Renal pelvis (tissue), 4 donors: ENCODE measurements around the gene HNRNPU. TPM values are rescaled to one million over a fixed set of nuclear protein-coding genes. Genes with fewer than 3 reads are reported as not detected.
"Not testable (repeated sequence)": the region's sequence is repeated elsewhere in the genome, so short reads cannot be mapped to it uniquely, and the experiment has no call there.

Source experiments
- DNase-seq: peaks from one replicate; pipeline ENCODE4 v3.0.0-alpha.2; 2013
- polyA plus RNA-seq, 3 donors: library from polyadenylated mRNA; unstranded; fragments of 120-200 nt; gene quantifications; one replicate each; pipeline ENCODE4 v1.2.1, GENCODE V29; 2013; ENCODE audit not compliant: insufficient read length in 3 of 3

HNRNPU gene
- polyA plus RNA-seq, 3 donors, result 603 to 639 (median 632) TPM

GRCh38 chr1:244844155-244845121 lies 19.9 kb downstream of the HNRNPU start:
- DNase-seq, result no peak

DNA sequence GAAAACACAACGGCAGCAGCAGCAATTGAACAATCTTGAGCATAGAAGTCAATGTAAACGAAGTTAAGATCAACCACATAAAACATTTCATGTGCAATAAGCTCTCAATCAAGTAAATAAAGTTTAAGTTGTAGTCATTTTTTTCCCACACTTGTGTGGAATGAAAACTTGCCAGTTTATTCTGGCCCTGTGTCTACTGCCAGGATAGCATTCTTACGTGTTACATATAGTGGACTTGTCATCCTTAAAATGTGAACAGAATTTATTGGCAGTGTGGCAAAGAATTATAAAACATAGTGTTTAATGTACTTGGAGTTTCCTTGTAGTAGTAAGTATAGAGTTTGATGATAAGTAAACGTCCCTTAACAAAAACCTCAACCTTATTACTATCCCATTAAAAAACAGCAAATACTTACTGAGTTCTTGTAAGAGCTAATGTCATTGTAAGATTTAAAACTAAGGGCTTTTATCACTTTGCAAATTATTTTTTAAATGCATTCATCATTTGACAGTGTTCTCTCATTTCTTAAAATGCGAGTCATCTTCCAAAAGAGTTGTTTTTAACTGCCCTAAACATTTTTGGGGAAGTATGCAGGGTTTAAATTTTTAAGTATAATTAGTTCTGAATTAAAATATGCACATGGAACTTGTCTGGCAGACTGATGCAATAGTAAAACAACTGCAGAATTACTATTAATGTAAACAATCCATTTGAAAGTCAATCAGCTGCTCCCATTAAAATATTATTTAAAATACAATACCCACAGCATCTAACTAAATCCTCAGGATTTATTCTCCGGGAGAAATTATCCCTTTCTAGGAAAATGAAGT lies 21.0 kb downstream of the HNRNPU start:
- no peak for DNase-seq

- DNase-seq, result no peak
These were observed 22.9 kb downstream of the HNRNPU start for GRCh38 chr1:244841273-244841927.

DNA sequence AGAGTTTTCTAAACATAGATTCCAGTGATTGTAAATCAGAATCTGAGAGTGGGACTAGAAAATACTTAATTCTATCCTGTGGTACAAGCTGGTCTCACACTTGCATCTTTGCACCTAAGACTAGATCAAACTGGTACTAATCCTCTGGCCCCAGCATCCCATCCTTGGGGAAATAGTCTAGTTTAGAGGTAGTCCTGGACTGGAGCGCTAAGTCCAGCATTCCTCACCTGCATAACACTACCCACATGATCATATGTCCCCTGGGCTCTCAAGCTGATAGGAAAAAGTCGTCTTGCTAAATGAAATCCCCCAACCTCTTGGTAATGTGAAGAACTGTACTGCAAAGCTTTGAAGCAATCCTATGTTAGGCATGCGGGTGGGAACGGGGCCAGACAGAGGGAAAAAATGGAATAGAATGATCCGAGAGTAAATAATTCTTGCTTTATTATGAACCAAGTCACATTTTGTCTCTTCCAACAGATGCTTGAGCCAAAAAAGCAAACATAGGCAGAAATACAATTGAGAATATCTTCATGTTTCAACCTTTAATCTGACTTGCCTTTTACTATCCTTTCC lies 24.0 kb downstream of the HNRNPU start:
- no peak for DNase-seq

GRCh38 chr1:244839656-244840055 lies 24.7 kb downstream of the HNRNPU start:
- DNase-seq, result no peak

- no peak for DNase-seq
These were observed 26.6 kb downstream of the HNRNPU start for GRCh38 chr1:244837597-244838258.

DNA sequence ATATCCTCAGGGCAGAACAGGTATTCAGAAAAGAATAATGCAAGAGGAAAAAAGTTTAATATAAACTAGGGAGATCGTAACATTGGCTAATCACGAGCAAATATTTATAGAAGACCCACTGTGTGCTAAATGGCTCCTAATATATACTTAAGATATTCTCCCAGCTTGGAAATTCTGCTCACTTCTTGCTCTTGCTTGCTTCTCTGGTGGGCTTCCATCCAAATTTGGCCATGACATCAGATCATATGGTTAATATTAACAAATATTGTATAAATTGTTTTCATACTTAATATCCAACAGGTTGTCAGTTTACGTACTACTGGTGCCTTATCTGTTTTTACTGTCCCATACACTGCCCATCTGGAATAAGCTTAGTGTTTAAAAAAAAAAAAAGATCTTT lies 27.8 kb downstream of the HNRNPU start:
- DNase-seq, result no peak

DNA sequence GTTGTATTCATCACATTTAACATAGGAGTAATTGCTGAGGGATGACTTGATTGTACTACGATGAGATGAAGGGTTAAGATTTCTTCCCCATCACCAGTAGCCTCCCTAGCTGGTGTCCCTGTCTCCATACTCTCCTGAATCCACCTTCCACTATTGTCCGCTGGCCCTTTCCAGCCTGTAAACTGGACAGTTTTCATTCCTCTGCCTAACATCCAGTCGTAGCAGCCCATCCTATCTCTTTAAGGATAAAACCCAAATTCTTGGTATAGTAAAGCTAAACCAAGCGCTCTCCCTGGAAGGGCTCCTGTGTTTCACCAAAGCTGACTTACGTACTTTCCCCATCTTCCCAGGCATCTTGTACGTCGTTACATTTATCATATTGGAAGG lies 28.2 kb downstream of the HNRNPU start:
- peak; percentile 26 for DNase-seq

GRCh38 chr1:244835276-244836134 lies 28.8 kb downstream of the HNRNPU start, which contains the start of gene COX20:
COX20 (plus strand) TSS chr1:244835658; CDS start chr1:244835715, 57 bp downstream.
- no peak for DNase-seq

DNA sequence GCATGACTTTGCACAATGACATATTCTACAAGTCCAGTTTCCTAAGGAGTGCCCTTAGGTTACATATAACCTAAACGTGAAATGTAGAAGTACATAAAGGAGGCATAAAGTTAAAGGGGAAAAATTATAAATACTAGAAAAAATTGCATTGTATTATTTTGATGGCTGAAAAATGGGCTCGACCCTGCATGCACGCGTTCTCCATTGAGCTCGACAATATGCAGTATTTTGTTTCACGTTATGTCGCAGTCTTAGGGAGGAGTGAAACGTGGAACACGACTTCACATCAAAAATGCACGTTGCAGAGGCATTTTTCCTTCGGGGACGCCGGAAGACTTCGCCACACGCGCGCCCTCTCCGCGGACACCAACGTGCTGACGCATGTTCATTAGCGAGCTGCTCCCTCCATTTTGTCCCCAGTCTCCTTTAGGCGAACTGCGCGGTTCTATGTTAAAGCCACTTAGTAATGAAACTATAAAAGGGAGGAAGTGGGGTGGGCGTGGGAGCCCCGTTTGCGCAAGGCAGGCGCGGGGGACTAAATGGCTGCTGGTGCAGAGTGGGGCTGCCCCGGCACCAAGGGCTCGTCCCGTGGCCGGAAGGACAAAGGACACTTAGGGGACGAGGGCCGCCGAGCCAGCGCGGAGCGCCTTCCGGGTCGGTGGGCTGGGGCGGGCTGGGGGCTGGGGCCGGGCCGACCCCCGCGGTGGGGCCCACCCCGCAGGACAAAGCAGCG lies 29.6 kb downstream of the HNRNPU start:
- peak; percentile 96 for DNase-seq

DNA sequence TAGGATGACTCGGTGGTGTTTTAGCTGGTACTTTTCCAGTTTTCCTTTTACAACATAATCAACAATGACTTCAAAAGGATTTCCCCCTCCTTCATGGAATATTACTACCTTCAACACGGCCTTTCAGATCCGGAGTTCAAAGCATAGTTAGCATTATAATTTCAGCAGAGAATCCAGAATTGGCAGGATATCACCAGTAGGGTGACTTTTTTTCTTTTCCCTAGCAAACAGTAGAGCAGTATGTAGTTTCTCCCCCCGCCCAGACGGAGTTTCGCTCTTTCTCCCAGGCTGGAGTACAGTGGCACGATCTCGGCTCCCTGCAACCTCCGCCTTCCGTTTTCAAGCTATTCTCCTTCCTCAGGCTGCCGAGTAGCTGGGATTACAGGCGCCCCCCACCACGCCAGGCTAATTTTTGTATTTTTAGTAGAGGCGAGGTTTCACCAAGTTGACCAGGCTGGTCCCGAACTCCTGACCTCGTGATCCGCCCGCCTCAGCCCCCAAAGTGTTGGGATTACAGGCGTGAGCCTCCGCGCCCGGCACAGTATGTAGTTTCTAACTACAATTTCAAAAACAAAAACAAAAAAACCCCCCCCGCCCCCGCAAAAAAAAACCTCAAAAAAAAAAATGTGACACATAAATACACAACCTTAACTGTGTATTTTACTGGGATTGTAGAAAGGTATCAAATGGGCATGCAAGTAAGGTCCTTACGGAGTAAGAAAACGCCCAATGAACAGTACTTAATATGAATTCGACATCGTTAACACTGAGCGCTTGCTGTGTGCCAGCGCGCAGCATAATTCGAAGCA lies 30.4 kb downstream of the HNRNPU start:
- peak; percentile 75 for DNase-seq

GRCh38 chr1:244833260-244833659 lies 31.1 kb downstream of the HNRNPU start:
- not testable (repeated sequence) for DNase-seq

- DNase-seq, result no peak
These were observed 33.7 kb downstream of the HNRNPU start for GRCh38 chr1:244830639-244831038.

- no peak for DNase-seq
These were observed 37.6 kb downstream of the HNRNPU start for GRCh38 chr1:244826712-244827111.

- DNase-seq, result no peak
These were observed 41.5 kb downstream of the HNRNPU start for GRCh38 chr1:244822878-244823277.

- no peak for DNase-seq
These were observed 43.2 kb downstream of the HNRNPU start for GRCh38 chr1:244821134-244821533.

- DNase-seq, result no peak
These were observed 44.2 kb downstream of the HNRNPU start for GRCh38 chr1:244820131-244820530.

- no peak for DNase-seq
These were observed 46.9 kb downstream of the HNRNPU start for GRCh38 chr1:244817415-244817894.
